Suppressor macrophage treated with lipopolysaccharide for 4 hours (primary cell): ENCODE data around the gene CADPS.

Source experiments
- DNase-seq: peaks from one replicate; pipeline ENCODE4 v3.0.0-alpha.2; 2020

Gene CADPS

GRCh38 chr3:62625268-62625667 lies 249.9 kb downstream of the CADPS start:
- DNase-seq, result no peak

- no peak for DNase-seq
These were observed 251.0 kb downstream of the CADPS start for GRCh38 chr3:62624185-62624584.

GRCh38 chr3:62622553-62623174 lies 252.6 kb downstream of the CADPS start:
- DNase-seq, result peak; percentile 33

- no peak for DNase-seq
These were observed 253.3 kb downstream of the CADPS start for GRCh38 chr3:62621925-62622324.

GRCh38 chr3:62621176-62621575 lies 254.0 kb downstream of the CADPS start:
- no peak for DNase-seq

GRCh38 chr3:62615258-62615849 lies 259.9 kb downstream of the CADPS start:
- DNase-seq, result no peak

GRCh38 chr3:62614527-62614926 lies 260.7 kb downstream of the CADPS start:
- no peak for DNase-seq

GRCh38 chr3:62611541-62612240 lies 263.5 kb downstream of the CADPS start:
- no peak for DNase-seq

- no peak for DNase-seq
These were observed 267.8 kb downstream of the CADPS start for GRCh38 chr3:62607287-62608029.

- DNase-seq, result no peak
These were observed 269.7 kb downstream of the CADPS start for GRCh38 chr3:62605413-62606068.

- DNase-seq, result no peak
These were observed 270.4 kb downstream of the CADPS start for GRCh38 chr3:62604751-62605351.

- DNase-seq, result peak; percentile 5
These were observed 270.9 kb downstream of the CADPS start for GRCh38 chr3:62604298-62604697.

GRCh38 chr3:62602987-62603386 lies 272.2 kb downstream of the CADPS start:
- no peak for DNase-seq

- DNase-seq, result no peak
These were observed 273.0 kb downstream of the CADPS start for GRCh38 chr3:62602129-62602770.

- DNase-seq, result no peak
These were observed 273.8 kb downstream of the CADPS start for GRCh38 chr3:62601238-62602070.

- DNase-seq, result no peak
These were observed 275.2 kb downstream of the CADPS start for GRCh38 chr3:62600033-62600432.

GRCh38 chr3:62597491-62597890 lies 277.7 kb downstream of the CADPS start:
- DNase-seq, result no peak

GRCh38 chr3:62592408-62592807 lies 282.8 kb downstream of the CADPS start:
- no peak for DNase-seq

GRCh38 chr3:62589078-62589477 lies 286.1 kb downstream of the CADPS start:
- no peak for DNase-seq

- no peak for DNase-seq
These were observed 287.6 kb downstream of the CADPS start for GRCh38 chr3:62587579-62588031.

- no peak for DNase-seq
These were observed 288.0 kb downstream of the CADPS start for GRCh38 chr3:62587169-62587568.
